PC-3 (cell line): ENCODE measurements around the gene RPS10. TPM values are rescaled to one million over a fixed set of nuclear protein-coding genes. Genes with fewer than 3 reads are reported as not detected.

Source experiments
- ATAC-seq: fragments of 200-7000 bp; cut with Tn5 transposase; 2 replicates; pipeline ENCODE4 v1.9.1; 2020; ENCODE audit warnings: mild to moderate bottlenecking, moderate library complexity
- BruUV-seq: library from RNA; stranded (reverse); fragments of 400-500 nt; replicated peaks from 2 replicates; lab custom pipeline; 2021; lab: Mats Ljungman, UMichigan
- CTCF ChIA-PET: fragments of 300-600 bp; sonication (Branson Sonifier 250); formaldehyde crosslinking; loops from one replicate; lab custom pipeline; 2022; ENCODE audit warnings: antibody characterized with exemption; lab: Charles Lee
- POLR2A ChIA-PET: fragments of 300-600 bp; sonication (Branson Sonifier 250); formaldehyde crosslinking; loops from one replicate; lab custom pipeline; 2022; ENCODE audit warnings: antibody characterized with exemption; ENCODE audit not compliant: unreplicated experiment; lab: Charles Lee
- DNase-seq: peaks from one replicate; pipeline ENCODE4 v3.0.0-alpha.2; 2015
- H2AFZ ChIP-seq: fragments of 300-600 bp; sonication (generic); 2 replicates; pipeline ENCODE4 v1.6.0; 2016; ENCODE audit warnings: antibody characterized with exemption, low read length
- H3F3A ChIP-seq: fragments of 300-600 bp; sonication (generic); one replicate; pipeline ENCODE4 v1.6.0; 2017; ENCODE audit warnings: antibody characterized with exemption, low read length, control low read depth, mild to moderate bottlenecking; ENCODE audit not compliant: unreplicated experiment
- H3K27ac ChIP-seq: fragments of 300-600 bp; sonication (generic); 2 replicates; pipeline ENCODE4 v1.5.1; 2016; ENCODE audit warnings: mild to moderate bottlenecking, low read length
- H3K27me3 ChIP-seq: fragments of 300-600 bp; sonication (generic); 2 replicates; pipeline ENCODE4 v1.6.1; 2016; ENCODE audit warnings: low read length, mixed read lengths
- H3K36me3 ChIP-seq: fragments of 300-600 bp; sonication (generic); 2 replicates; pipeline ENCODE4 v1.6.1; 2016; ENCODE audit warnings: low read depth, mixed run types, low read length, mixed read lengths
- H3K4me1 ChIP-seq: fragments of 300-600 bp; sonication (generic); 2 replicates; pipeline ENCODE4 v1.5.1; 2016; ENCODE audit warnings: low read length; ENCODE audit not compliant: insufficient read depth
- H3K4me2 ChIP-seq: fragments of 300-600 bp; sonication (generic); 2 replicates; pipeline ENCODE4 v1.6.0; 2016; ENCODE audit warnings: low read length
- H3K4me3 ChIP-seq: fragments of 300-600 bp; sonication (generic); 2 replicates; pipeline ENCODE4 v1.5.1; 2016; ENCODE audit warnings: mild to moderate bottlenecking, low read length, mixed read lengths
- H3K79me2 ChIP-seq: fragments of 300-600 bp; sonication (generic); 2 replicates; pipeline ENCODE4 v1.6.1; 2017; ENCODE audit warnings: low read length, mixed read lengths
- H3K9ac ChIP-seq: fragments of 300-600 bp; sonication (generic); 2 replicates; pipeline ENCODE4 v1.6.0; 2016; ENCODE audit warnings: mild to moderate bottlenecking, low read length
- H3K9me2 ChIP-seq: fragments of 300-600 bp; sonication (generic); replicated peaks from 2 replicates; pipeline ENCODE4 v1.6.1; 2016; ENCODE audit warnings: mixed run types, low read length, mixed read lengths
- H3K9me3 ChIP-seq: fragments of 300-600 bp; sonication (generic); 2 replicates; pipeline ENCODE4 v1.6.1; 2016; ENCODE audit warnings: low read length, mixed read lengths
- H4K20me1 ChIP-seq: fragments of 300-600 bp; sonication (generic); 2 replicates; pipeline ENCODE4 v1.6.1; 2016; ENCODE audit warnings: low read length, mixed read lengths
- EZH2 ChIP-seq: fragments of 300-600 bp; sonication (generic); IDR thresholded peaks from one replicate; pipeline ENCODE4 v1.6.1; 2017; ENCODE audit warnings: antibody characterized with exemption, mild to moderate bottlenecking, low read length; ENCODE audit not compliant: unreplicated experiment
- EZH2phosphoT487 ChIP-seq: fragments of 300-600 bp; sonication (generic); IDR thresholded peaks from 2 replicates; pipeline ENCODE4 v1.6.1; 2018; ENCODE audit warnings: mild to moderate bottlenecking, antibody characterized with exemption, low read length, borderline replicate concordance
- intact Hi-C: fragments of 100-400 bp; cut with micrococcal nuclease; formaldehyde crosslinking; loops from 2 replicates; pipeline ENCODE4 v1.9.0; 2023
- total RNA-seq: library from RNA; depleted of rRNA; stranded (reverse); fragments of >200 nt; gene quantifications from 2 replicates; pipeline ENCODE4 v1.2.3, GENCODE V29; 2014
- TF ChIP-seq, protein P1 (sequence below): fragments of 300-600 bp; sonication (generic); conservative IDR thresholded peaks from 2 replicates; pipeline ENCODE4 v1.5.1; 2017; ENCODE audit warnings: antibody characterized with exemption, low read depth, mild to moderate bottlenecking, low read length

RPS10 gene
- total RNA-seq, 1 experiment from 2014 or later = 3,060 TPM

DNA sequence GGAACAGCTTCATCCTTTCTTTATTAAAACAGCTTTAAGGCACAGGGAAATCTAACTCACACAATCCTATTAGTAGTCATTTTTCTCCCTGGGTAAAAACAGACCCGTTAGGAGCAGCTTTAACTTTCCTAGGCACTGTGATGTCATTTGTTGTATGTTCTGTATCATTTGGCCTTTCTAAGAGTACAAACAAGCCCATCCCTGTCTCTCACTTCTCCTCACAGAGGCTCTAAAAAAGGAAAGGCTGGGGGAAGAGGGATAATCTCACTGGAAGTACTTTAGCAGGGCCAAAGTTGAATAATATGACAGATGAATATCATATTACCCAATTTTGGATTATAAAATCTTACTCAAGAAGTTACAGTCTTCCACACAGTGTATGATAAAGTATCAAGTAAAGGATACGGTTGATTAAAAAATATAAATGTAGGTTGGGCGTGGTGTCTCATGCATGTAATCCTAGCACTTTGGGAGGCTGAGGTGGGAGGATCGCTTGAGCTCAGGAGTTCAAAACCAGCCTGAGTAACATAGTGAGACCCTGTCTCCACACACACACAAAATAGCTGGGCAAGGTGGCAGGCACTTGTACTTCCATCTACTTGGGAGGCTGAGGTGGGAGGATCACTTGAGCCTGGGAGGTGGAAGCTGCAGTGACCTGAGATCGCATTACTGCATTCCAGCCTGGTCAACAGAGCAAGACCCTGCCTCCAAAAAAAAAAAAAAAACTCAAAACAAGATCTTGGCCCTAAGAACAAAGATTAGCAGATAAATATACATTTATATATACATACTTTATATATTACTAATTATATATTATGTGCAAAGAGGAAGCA lies 41.3 kb downstream of the RPS10 start:
- no TSS peak for BruUV-seq
- no peak for ATAC-seq
- no peak overlapping the region for H3K4me2 ChIP-seq

DNA sequence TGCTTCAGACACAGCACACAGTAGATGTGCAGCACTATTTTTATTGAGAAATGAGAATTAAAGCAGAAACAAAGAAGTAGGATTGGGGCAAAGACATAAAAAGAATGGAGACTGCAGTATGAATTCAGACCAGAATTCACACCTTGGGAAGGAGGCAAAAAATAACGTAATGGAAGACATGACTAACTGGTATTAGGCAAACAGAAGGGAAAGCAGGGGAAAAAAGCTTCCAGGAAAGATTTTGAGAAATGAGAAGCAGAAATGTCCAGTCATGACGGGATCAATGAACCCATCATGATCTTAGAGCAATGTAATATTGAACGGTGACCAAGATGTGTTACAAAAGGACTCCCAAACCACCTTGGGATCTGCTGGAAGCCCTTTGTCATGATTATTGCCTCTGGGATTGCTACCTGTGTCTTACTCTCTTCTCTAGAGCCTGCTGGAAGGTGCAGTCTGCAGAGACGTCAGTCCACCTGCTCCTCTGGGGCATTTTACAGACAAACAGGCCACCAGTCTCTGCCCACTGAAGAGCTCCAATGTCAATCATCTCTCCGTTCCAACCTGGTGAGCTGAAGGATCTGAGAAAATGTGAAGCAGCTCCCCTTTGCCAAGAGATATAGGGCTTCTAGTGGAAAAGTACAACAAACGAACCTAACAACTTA lies 42.1 kb downstream of the RPS10 start:
- peaks cover 4% of the 10 kb centered on the region for H3F3A ChIP-seq
- H3K9me3 ChIP-seq = no peaks in the 10 kb centered on the region
- no peaks in the 10 kb centered on the region for H3K9me2 ChIP-seq
- no peaks in the 10 kb centered on the region for H3K27me3 ChIP-seq
- ChIA-PET CTCF (no interaction called here), POLR2A (no interaction called here)
- peaks cover 47% of the 10 kb centered on the region for H4K20me1 ChIP-seq
- BruUV-seq = no TSS peak
- H3K4me1 ChIP-seq = 0 out of 2 replicates have a peak, but pooled peaks cover 4% of the 10 kb centered on the region
- ATAC-seq = no peak
- DNase-seq = no peak
- H3K27ac ChIP-seq = no peak overlapping the region
- no peak overlapping the region for H2AFZ ChIP-seq
- H3K4me2 ChIP-seq = no peak overlapping the region
- H3K36me3 ChIP-seq = no peaks in the 10 kb centered on the region
- H3K9ac ChIP-seq = no peak overlapping the region
- TF ChIP-seq, protein P1, sequence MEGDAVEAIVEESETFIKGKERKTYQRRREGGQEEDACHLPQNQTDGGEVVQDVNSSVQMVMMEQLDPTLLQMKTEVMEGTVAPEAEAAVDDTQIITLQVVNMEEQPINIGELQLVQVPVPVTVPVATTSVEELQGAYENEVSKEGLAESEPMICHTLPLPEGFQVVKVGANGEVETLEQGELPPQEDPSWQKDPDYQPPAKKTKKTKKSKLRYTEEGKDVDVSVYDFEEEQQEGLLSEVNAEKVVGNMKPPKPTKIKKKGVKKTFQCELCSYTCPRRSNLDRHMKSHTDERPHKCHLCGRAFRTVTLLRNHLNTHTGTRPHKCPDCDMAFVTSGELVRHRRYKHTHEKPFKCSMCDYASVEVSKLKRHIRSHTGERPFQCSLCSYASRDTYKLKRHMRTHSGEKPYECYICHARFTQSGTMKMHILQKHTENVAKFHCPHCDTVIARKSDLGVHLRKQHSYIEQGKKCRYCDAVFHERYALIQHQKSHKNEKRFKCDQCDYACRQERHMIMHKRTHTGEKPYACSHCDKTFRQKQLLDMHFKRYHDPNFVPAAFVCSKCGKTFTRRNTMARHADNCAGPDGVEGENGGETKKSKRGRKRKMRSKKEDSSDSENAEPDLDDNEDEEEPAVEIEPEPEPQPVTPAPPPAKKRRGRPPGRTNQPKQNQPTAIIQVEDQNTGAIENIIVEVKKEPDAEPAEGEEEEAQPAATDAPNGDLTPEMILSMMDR = no peak
- TF ChIP-seq EZH2 (no peak), EZH2phosphoT487 (no peak)
- intact Hi-C loops = no loop called here
- no peak overlapping the region for H3K4me3 ChIP-seq
- H3K79me2 ChIP-seq = peaks cover 97% of the 10 kb centered on the region

More for the DNA sequence above, 41.3 kb downstream of the RPS10 start:
- Histone ChIP-seq H3K4me1 (0 out of 2 replicates have a peak, but pooled peaks cover 4% of the 10 kb centered on the region), H3K9ac (no peak overlapping the region), H4K20me1 (peaks cover 53% of the 10 kb centered on the region), H3K79me2 (peaks cover 97% of the 10 kb centered on the region), H3K9me2 (no peaks in the 10 kb centered on the region), H2AFZ (no peak overlapping the region), H3K27me3 (no peaks in the 10 kb centered on the region), H3K36me3 (no peaks in the 10 kb centered on the region), H3K27ac (no peak overlapping the region), H3K9me3 (no peaks in the 10 kb centered on the region), H3K4me3 (no peak overlapping the region), H3F3A (peaks cover 4% of the 10 kb centered on the region)
- ChIA-PET POLR2A (no interaction called here), CTCF (no interaction called here)
- intact Hi-C loops = no loop called here
- TF ChIP-seq EZH2 = no peak
- TF ChIP-seq, protein P1 = no peak
- no peak for TF ChIP-seq EZH2phosphoT487
- no peak for DNase-seq
